ENCODE data around the gene CAPN10.

The CAPN10 gene

DNA sequence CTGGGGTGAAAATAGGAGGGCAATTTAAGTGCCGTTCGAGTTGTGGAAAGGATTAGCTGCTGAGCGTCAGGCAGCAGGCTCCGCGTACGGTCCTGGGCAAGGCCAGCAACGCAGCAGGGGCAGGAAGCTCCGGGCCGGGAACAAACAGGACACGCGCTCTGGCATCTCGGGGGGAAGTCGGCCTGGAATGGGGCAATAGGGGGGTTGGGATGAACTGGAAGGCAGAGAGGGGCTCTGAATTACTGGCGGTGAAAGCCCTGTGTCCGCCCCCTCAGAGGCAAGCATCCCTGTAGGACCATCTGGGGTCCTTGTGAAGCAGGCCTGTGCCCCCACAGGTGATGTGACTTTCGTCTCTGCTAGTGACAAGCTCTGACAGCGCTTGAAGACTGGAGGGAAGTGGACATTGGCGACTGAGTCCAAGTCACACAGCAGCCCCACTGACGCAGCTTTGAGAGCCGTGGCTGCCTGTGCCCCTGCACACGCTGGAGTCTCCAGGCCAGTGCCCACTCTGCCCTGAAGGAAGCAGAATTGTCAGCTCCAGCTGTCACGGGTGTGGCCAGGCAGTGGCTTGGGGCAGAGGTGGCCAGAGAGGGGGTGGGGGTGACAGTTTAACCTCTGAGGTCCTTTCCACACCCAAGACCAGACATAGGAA is 61.1 kb downstream of the CAPN10 start:
- in situ Hi-C loops (cut with MboI; ENCODE audit: low sequenced_read_pairs), result no loop called here

DNA sequence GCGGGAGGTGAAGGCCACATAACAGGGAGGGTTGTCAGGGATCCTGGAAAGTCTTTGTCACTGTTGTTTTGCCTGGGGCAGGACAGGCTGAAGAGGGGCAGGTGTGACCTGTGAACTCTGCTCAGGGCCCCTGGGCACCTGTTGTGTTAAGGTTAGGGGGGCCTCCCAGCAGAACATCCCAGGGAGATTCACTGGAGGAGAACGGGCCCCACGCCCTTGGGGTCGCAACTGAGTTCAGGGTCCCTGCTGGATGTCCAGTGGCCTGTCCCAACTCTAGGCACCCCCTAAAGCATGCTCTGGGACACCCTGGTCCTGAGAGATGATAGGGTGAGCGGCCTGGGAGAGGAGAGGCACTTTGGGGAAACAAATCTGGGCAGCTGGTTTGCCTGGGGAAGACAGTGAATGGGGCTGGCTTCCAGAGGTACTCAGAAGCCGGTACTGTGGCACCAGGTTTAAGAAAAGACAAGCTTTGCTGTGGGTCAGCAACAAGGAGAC is 61.7 kb downstream of the CAPN10 start:
- in situ Hi-C loops (cut with MboI; ENCODE audit: low sequenced_read_pairs), result no loop called here
